HG03432 (cell line): ENCODE measurements around the gene PIGU.
"Not testable (repeated sequence)": the region's sequence is repeated elsewhere in the genome, so short reads cannot be mapped to it uniquely, and the experiment has no call there.

Source experiments
- ATAC-seq: cut with Tn5 transposase; IDR thresholded peaks from one replicate; pipeline ENCODE4 v1.9.1; 2021; ENCODE audit warnings: mild to moderate bottlenecking, moderate library complexity; ENCODE audit not compliant: unreplicated experiment

PIGU gene

DNA sequence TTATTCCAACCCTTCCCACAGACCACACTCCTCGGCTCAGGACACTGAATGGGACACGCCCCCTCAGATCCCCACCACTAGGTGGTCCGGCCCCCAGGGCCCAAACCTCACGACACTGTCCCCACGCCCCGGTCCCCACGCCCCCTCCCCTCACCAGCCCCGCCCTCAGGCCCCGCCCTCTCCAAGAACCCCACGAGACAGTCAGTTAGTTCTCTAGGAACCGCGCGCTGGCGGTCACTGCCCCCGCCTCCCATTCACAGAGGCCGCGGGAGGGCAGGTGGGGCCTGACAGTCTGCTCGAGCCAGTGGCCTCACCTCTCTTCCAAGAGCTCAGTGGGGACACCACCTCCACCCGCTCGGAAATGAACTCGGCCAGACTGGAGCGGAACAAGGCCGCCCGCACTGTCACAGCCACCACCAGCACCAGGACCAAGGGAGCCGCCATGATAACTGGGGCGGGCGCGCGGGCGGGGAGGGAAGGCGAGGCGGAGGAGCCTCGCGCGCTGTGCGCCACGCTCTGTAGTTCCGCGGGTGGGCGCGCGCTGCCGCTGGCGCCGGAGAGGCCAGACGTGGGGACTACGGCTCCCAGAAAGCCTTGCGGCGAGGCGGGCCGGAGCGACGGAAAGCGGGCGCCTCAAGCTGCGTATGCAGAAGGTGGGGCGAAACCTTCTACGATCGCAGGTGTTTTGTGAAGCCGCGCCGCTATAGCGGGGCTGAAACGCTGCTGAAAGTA, at the start of gene PIGU:
TSS of gene PIGU (minus strand) at position 451 of the 732 bp plus-strand sequence. CDS start at position 444, 7 bp downstream.
- ATAC-seq = peak; percentile 98

GRCh38 chr20:34724172-34724571, 47.3 kb upstream of the PIGU start:
- no peak for ATAC-seq

DNA sequence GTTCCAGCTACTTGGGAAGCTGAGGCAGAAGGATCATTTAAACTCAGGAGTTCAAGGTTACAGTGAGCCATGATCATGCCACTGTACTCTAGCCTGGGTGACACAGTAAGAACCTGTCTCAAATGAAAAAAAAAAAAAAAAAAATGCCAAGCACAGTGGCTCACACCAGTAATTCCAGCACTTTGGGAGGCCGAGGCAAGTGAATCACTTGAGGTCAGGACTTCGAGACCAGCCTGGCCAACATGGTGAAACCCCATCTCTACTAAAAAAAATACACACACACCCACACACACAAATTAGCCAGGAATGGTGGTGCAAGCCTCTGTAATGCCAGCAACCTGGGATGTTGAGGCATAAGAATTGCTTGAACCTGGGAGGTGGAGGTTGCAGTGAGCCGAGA, 45.7 kb upstream of the PIGU start:
- ATAC-seq = not testable (repeated sequence)

DNA sequence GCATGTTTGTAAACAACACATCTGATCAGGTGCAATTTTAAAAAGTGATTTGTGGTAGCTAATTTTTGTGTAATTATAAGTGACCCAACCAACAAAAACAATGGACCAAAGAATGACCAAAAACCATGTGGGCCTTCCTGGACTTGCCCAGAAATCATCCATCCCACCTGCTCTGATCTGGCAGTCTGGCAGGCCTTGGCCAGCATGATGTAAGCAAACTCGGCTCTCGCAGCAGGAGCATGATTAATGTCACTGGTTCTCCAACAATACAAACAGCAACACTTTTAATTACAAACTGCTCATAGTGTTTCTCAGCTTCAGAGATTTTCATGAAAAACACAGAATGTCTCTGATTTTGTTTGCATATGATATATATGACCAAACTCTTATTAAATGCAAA, 43.4 kb upstream of the PIGU start:
- ATAC-seq = no peak

DNA sequence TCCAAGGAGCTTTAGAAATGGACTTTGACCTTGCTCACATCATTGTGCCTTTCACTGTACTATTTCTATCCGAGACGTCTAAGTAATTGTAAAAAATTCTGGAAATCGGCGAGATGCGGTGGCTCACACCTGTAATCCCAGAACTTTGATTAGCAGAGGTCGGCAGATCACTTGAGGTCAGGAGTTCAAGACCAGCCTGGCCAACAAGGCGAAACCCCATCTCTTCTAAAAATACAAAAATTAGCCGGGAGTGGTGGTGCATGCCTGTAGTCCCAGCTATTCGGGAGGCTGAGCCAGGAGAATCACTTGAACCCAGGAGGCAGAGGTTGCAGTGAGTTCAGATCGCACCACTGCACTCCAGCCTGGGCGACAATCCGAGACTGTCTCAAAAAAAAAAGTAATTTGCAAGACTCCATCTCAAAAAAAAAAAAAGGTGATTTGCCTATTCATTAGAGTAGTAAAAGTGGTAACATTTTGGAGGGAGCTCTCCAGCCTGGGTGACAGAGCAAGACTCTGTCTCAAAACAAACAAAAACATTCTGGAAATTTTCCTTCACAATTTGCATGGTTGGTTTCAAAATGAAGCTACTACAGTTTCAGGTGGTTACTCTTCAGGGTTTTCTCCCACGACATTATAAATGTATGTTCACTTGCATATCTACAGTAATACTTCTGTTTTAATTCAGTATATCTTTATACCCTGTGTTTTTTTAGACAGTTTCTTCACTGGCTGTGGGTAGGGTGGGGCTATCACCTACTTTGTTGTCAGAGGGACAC, 42.5 kb upstream of the PIGU start:
- ATAC-seq = peak; percentile 91

GRCh38 chr20:34717230-34718095, 40.6 kb upstream of the PIGU start:
- no peak for ATAC-seq

GRCh38 chr20:34716921-34717229, 40.0 kb upstream of the PIGU start:
- ATAC-seq = no peak

GRCh38 chr20:34715384-34715783, 38.5 kb upstream of the PIGU start:
- no peak for ATAC-seq

DNA sequence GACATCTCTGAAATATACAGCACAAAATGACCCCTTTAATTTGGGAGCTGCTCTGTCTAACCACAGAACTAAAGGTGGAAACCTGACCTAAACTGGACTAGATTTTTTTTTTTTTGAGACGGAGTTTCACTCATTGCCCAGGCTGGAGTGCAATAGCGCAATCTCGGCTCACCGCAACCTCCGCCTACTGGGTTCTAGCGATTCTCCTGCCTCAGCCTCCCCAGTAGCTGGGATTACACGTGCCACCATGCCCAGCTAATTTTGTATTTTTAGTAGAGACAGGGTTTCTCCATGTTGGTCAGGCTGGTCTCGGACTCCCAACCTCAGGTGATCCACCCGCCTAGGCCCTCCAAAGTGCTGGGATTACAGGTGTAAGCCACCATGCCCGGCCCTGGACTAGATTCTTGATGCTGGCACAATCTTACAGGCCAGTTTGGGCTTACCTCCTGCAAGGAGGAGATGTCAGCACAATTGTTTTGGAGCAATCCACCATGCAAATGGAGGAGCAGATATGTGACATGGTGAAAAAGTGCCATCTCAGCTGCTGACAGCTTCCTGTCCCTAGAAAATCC, 37.1 kb upstream of the PIGU start:
- not testable (repeated sequence) for ATAC-seq

DNA sequence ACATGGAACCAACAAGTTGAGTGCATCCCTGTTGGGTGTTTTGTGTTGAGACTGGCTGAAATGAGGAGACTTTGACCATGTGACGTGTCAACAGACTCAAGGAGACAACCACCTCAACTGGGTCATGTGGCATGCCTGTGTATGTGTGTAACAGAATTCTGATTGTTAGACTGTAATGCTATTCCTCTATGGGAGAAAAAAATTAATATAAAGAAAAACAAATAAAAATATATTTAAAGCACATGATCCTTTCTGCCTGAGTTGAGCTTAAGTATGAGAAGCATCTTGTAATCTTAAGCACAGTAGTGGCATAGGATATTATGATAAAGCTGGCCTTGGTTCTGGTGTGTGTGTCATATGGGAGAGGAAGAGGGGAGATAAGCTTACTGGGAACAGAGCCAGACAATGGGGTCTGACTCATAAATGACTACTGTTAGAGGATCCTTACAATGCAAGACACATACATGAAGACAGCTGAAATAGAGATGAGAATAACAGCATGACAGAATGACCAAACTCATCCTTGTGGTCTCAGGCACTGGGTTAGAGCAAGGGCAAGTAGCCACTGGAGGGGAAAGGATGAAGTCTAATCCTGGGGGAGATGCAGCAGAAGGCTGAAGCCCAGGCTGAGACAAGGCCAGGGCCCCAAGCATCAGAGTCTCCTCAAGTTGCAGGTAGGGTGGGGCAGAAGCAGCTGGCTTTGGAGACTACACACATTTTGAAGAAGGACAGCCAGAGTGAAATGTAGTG, 36.5 kb upstream of the PIGU start:
- ATAC-seq = no peak

DNA sequence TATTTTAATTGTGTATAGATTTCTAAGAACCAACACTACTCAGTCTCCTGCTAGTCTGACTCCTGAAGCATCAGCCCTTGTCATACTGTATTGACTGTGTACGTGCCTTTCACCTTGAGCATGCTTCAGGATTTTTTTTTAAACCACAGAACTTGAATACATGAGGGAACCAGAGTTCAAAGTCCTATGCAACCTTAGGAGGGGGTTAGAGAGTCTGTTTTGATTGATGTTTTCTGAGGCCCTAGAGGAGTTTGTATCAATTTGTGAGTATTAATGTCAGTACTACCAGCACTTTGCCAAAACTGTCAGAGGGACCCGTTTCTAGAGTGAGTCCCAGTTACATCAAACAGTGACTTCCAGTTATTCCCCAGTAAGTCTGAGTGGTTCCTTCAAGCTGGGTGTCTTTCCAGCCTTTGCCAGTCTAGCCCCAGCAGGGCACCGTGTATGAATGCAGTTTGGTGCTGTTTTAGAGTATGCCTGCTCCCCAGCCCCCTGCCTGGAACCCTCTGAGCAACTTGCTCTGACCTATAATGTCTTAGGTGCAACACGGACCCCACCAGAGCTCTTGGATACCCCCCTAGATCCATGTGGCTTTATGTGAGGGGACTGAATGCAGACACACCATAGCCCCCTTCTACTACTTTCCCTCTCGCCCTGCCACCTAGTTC, 35.8 kb upstream of the PIGU start:
- no peak for ATAC-seq

GRCh38 chr20:34711813-34712430, 35.0 kb upstream of the PIGU start:
- no peak for ATAC-seq

DNA sequence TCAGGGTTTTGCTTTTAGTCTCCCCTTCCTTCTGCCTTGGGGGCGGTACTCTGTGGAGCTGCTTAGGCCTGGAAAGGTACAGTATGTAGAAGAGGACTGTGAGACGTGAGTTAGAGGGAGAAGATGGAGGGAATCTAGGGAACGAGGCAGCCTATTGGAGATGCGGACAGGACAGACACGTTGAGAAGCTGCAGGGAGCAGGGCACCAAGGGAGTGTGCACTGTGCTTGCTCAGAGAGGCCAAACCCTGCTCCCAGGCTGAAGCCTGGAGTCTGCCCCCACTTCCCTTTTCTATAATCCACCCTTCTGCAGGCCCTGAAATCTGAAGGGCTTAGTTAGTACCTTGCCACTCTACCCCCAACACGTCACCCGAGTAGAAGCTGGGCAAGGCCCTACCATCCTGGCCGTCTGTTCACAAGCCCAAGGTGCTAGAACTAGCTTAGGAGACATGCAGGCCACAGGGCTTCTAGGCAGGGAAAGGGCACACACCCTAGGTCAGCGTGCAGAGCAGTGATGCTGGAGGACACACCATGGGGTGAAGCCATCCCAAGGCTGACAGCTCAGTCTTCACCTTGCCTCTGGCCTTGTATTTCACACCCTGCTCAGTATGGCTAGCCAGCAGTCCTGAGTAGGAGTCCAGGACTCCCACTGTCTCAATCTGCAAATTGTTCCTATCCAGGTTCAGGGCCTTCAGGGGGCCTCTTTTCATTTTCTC, 34.1 kb upstream of the PIGU start:
- no peak for ATAC-seq

GRCh38 chr20:34710568-34710839, 33.6 kb upstream of the PIGU start:
- ATAC-seq = no peak

DNA sequence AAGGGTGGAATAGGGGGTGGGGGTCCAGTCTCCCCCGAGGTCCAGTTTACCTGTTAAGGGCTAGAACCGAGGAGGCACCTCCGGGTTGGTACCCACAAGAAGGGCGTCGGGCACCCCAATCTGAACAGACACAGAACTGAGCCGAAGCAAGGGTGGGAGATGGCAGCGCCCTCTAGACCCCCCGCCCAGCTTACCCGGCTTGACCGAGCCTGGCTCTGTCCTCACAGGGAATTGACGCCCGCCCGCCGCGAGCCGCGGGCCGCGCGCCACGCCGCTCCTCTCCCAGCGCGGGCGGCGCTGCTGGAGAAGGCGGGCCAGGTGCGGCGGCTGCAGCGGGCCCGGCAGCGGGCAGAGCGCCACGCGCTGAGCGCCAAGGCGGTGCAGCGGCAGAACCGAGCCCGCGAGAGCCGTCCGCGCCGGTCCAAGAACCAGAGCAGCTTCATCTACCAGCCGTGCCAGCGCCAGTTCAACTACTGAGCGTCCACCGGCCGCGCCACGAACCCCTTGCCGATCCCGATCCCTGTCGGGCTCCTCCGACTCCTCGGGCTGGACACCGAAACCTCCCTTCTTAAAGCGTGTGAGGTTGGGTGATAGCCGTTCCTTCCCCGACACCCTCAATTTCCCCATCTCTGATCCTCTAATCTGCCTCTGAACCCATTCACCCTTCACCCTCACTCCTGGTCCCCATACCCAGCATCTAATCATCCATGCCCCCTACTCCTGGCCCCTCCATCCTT, 33.1 kb upstream of the PIGU start:
- peak; percentile 42 for ATAC-seq

DNA sequence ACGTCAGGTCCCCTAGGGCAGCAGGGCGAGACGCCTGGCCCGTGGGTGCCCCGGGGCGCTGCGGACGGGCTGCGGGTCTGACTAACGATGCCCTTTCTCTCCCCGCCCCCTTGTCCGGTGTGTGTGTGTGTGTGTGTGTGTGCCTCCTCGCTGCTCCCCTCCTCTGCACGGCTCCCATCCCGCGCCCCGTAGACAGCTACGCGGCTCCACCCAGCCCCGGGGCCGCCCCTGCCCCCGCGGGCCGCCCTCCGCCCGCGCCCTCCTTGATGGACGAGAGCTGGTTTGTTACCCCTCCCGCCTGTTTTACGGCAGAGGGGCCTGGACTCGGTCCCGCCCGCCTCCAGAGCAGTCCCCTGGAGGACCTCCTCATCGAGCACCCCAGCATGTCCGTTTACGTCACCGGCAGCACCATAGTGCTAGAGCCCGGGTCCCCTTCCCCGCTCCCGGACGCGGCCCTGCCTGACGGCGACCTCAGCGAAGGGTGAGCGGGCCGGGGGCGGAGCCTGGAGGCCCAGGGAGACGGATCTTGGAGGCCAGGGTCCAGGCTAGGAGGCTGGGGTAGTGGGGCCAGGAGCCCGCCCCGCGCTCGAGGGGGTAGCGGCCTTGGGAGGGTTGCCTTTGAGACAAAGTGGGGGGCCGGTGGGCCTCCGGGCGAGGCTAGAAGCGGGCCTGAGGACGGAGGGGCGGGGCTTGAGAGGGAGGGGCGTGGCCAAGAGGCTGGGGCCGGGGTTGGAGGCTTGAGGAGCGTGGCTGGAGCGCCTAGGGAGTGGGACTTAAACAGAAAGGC, 32.3 kb upstream of the PIGU start:
- peak; percentile 48 for ATAC-seq

DNA sequence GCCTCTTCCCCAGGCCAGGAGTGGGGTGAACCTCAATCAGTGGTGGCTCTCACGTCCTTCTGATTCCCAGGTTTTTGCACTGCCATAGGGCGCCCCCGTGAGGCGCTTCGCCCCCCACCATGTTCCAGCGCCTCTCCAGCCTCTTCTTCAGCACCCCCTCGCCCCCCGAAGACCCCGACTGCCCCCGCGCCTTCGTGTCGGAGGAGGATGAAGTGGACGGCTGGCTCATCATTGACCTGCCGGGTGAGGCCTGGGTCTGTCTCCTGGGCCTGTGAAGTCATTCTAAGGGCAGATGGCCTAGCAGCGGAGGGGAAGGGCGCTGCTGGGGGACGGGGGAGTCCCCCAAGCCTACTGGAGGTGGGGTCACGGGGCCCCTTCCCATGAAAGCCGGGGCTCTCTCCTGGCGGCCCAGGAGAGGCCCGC, 31.7 kb upstream of the PIGU start:
- ATAC-seq = peak; percentile 9
